MV-4-11 (cell line): ENCODE data around the gene B3GLCT.

Experiments used
- DNase-seq: peaks from one replicate; lab custom pipeline; 2025; lab: John Stamatoyannopoulos, UW

Gene B3GLCT

GRCh38 chr13:31223640-31224039, 23.9 kb downstream of the B3GLCT start:
- no peak for DNase-seq

DNA sequence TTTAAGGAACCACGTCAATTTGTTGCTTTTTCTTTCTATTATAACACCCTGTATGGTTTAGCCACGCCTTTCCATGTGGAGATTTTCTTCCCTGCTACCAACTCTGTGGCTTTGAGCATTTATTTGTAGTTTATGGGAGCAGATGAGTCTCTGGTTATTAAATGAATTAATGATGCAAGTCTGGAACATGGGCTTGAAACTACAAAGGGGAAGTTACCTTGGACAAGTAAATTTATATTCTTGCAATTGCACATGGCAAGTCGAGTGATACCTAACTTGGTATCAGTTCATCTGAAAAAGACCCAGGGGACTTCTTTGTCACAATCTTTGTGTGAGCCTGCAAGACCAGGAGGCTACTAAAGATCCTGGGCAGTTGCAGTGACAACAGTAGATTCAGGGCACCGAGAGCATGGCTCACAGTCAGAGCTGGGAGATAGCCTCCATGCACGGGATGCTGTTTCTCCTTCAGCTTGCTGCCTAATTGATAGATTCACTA, 24.4 kb downstream of the B3GLCT start:
- DNase-seq = no peak

GRCh38 chr13:31224963-31225559, 25.3 kb downstream of the B3GLCT start:
- no peak for DNase-seq

DNA sequence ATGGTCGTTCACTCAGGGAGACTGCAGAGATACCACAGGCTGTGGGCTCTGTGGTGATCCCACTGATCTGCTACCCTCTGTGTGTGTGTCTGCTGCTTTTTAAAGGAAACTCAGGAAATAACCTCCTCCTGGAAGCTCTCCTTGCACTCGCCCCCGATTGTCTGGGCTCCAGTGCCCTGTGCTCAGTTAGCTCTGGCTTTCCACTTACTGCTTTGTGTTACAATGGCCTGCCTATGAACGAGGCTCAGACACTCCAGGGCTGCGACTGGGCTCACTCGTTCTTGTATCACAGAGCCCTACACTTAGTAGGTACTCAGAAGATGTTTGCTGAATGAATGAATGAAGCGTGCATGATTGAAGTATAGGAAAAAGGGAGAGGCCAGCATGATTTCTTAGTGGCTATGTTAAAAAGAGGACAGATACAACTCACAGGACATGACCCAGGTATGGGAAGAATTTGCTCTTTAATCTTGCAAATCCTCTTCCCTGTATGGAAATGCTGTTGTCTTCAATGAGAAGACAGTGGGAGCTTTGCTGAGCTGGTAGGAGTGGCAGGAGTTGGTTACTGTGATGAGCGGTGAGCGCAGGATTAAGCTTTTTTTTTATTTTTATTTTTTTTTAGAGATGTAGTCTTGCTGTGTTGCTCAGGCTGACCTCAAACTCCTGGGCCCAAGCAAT, 26.4 kb downstream of the B3GLCT start:
- DNase-seq = no peak

DNA sequence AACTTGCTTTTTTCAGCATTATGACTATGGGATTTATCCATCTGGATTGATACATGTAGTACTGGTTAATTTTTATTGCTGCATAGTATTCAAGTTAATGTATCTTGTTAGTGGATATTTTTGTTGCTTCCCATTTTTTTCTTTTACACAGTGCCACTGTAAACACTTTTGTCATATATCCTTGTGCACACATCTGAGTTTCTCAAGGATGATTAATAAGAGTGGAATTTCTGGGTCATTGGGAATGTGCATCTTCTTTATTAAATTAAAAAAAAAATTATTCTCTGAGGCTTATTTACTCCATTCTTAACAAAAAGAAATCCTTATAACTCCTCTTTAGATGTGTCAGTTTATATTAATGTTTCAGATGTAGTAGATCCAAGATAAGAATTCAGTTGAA, 27.3 kb downstream of the B3GLCT start:
- no peak for DNase-seq

DNA sequence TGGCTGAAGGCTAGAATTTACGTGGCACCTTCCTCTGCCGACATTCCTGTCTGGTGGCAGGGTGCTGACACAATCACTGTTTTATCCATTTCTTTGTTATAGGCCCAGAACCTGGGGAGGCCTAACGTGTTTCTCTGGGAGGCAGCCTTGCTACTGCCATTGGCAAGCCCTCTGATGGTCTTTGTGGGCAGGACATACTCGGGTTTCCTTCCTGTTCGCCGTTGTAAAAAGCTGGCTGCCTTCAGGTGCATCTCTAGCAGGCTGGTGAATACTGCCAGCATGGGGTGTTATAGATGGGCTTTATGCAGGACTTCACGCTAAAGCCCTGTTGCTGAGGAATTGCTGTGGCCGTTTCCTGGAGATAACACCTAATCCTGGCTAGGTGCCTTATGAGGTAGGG, 28.1 kb downstream of the B3GLCT start:
- no peak for DNase-seq

DNA sequence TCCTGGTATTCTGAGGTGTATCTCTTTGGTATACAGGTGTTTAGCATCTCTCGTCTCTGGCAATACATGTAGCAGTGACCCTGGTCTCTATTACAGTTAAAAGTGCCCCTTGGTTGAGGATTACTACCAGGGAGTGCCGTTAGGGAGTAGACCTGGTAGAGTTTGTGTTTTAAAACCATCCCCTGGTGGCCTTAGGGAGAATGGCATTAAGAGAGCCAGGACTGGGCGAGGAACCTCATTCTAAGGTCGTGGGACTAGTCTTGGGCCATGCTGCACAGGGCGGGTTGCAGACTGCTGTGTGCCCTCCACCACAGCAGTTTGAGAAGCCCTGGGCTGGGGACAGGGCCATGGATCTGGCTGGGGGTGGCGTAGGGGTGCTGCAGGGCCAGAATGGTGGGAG, 35.0 kb downstream of the B3GLCT start:
- DNase-seq = no peak

DNA sequence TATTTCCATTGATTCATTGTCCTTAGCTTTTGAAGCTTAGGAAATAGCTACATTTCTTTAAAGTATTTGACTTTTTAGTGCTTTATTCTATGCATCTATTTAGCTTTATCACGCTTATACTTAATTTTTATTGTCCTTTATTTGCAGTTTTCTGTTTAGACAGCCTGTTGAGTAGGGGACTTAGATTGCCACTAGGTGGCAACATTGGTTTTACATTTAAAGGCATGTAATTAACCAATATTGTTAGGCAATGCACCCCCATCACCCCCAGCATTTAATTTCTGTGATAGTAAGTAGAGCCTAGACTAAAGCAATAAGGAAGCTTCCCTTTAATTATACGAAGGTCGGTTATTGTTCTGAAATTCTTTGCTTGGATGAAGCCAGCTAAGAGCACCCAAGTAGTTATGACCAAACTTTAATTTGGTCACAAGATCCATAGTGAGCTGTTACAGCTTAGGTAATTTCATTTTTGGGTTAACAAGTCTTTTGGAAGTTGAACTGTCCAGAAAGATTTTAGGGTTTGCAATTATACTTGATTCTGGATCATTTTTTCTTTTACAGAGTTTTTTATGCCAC, 36.5 kb downstream of the B3GLCT start:
- peak; percentile 61 for DNase-seq

- no peak for DNase-seq
Measured at GRCh38 chr13:31240921-31241320, 41.1 kb downstream of the B3GLCT start.

- no peak for DNase-seq
Measured at GRCh38 chr13:31242367-31242766, 42.6 kb downstream of the B3GLCT start.

DNA sequence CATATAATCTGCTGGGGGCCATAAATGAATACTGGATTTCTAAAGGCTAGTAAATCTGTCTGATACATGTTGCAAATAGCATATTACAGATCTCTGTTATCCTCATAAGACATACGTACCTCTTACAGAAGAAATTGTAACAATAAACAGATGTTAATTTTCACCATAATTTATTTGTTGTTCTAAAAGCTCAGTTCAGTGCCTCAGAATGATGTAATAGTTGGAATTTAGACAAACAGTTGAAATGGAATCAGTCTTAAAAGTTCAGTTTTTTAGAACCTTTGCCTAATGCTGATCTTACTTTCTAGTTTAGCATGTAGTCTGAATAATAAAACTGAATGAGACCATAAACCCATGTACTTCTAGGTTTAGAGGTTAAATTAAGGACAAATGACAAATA, 43.1 kb downstream of the B3GLCT start:
- no peak for DNase-seq

DNA sequence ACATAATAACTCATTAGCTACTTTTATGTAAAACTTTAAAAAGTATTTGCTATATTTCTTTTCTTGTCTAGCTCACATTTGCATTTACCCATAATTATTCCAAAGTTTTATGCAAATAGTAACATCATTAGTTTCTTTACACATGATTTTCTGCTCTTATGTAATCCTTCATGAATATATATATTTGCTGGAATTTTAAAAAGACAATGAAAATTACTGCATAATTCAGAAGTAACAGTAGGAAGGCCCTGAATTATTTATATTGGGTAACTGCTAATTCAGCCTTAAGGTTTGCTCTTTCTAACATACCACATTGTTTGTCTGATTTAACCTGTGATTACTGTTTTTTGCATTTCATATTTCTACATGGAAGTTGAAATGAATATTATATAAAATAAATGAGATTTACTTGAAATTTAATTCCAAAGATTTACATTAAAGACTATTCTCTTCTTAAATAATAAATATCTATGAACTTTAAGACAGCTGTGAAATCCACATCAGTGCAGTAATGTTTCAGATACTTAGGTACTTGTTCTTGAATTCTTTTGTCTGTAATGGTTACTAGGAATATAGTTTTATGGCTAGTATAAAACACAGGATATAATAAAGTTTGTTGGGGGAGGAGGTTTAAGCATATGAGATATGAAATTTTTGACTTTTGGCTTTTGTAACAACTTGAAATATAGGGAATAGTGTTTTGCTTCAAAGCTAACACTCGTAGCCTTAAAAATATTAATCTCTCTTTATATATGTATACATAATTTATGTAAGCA, 46.0 kb downstream of the B3GLCT start:
- no peak for DNase-seq

GRCh38 chr13:31246918-31247317, 47.1 kb downstream of the B3GLCT start:
- DNase-seq = no peak

- DNase-seq = no peak
Measured at GRCh38 chr13:31248361-31248760, 48.6 kb downstream of the B3GLCT start.

- no peak for DNase-seq
Measured at GRCh38 chr13:31248965-31249539, 49.3 kb downstream of the B3GLCT start.

- no peak for DNase-seq
Measured at GRCh38 chr13:31250435-31250834, 50.7 kb downstream of the B3GLCT start.

- no peak for DNase-seq
Measured at GRCh38 chr13:31261241-31261640, 61.5 kb downstream of the B3GLCT start.

DNA sequence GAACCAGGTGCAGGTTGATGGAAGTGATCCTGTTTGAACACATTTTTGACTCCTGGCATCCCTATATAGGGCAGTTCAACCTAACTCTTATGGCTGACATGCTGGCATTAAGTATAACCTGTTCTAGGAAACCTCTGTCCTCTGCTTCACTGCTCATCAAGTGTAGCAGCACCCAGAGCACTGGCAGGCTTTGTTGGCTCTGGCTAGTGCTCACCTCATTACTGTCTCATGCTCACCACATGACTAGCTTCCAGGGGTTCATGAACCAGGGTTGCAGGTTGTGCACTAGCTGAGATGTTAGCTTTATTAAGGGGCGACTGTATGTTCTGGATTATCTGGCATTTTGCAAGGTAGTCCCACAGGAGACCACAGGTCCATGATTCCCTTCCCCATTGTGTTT, 63.6 kb downstream of the B3GLCT start:
- no peak for DNase-seq

DNA sequence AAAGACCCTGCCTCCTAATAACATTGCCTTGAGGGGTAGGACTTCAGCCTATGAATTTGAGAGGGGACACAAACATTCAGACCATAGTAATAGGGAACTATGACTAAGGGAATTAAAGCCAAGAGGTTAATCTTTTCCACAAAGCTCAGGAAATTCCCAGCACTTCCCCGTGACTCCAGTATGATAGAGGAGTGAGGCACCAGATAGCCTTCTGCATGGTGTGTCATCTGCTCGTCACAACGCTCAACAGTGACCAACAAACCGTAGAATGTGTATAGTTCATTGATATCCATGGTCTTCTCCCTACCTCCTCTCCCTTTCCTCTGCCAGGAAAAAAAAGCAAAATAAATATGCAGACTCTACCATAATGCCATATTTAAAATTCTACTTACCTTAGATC, 64.4 kb downstream of the B3GLCT start:
- no peak for DNase-seq

DNA sequence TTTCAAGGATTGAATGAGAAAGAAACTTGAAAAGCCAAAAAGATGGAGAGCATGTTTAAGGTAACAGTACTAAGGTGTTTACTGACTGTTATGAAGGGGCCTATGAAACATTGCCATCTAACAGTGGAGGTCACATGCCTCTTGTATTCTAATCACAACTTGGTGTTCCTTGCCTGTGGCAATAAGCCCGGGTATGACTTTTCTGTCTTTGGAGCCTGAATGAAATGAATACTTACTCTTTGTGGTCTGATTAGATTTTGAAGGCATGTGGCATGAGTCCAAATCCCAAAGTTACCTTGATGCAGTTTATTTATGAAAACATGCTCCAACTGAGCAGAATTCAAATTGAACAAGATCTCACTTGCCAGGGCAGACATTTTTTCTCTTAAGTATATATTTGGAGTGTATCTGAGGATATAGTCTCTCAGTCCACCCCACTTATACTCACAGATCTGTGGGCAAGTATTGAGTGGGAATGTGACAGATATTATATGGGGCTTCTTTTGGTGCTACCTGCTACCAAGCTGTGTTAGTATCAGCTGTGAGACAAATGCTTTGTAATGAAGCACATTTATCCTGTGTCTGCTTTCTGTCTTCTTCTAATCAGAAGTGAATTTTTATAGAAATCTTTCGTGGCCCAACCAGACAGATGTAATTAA, 67.5 kb downstream of the B3GLCT start:
- DNase-seq = no peak

DNA sequence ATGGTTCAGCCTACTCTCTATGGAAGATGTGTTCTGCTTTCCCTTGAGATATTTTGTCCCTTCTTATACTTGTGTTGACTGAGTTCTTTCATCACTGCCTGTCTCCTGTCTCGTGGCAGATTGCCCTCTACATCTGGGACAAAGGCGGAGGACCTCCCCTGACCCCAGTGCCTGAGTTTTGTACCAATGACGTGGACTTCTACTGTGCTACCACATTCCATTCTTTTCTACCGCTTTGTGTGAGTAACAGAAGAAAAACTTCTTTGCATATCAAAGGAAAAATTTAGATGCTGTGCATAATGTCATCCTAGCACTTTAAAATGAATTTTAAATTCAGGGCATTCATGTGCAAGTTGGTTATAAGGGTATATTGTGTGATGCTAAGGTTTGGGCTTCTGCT, 74.6 kb downstream of the B3GLCT start:
- DNase-seq = no peak

DNA sequence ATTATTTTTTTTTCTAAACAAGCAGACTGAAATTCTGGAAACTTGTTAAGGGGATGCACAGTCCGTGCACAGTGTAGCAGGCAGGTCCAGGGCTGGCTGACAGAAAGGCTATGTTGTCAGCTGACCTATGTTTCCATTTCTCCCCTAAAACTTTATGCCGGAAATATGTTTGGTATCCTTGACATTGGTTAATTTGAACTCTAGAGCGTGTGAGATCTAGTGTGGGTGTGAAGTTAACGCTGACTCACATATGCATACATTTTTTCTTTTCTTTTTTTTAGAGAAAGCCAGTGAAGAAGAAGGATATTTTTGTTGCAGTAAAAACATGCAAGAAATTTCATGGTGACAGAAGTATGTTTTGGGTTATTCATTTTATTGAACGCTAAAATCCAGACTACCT, 76.6 kb downstream of the B3GLCT start:
- DNase-seq = no peak
